Measurements from ENCODE around the gene RASSF8.

DNA sequence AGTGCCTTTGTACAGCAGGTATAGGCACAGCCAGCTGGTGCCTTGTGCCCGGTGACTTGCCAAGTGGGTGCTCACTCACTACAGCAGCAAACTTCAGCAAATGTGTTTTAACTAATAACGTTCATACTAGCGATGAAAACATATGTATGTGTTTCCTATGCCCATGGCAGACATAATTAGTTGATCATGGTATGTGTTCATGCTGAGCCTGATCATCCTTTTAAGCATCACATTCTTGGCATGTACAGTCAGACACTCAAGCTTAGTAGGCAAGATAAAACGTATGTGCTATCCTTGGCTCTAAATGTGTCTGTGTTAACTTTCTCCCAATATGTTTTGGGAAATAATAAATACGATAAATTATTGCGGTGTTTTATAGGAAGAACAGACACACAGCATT lies 55.6 kb downstream of the RASSF8 start:
- TF ChIP-seq CTCF (IDR thresholded peaks at IDR 0.05; ENCODE audit: low read depth, low read length) (no peak), MAX (IDR thresholded peaks at IDR 0.05; ENCODE audit: low read depth, low read length) (no peak)
